HepG2 (cell line): Measurements from ENCODE around the gene ACOT8. TPM values are rescaled to one million over a fixed set of nuclear protein-coding genes. Genes with fewer than 3 reads are reported as not detected.
A peak's percentile ranks its signal among the peaks of the same experiment; 100 is the strongest.

Experiments used
- AGO2 ChIP-seq: fragments of 200-400 bp; formaldehyde crosslinking; optimal IDR thresholded peaks from 2 replicates; pipeline ENCODE3; 2017; ENCODE audit warnings: mild to moderate bottlenecking, low read depth, low read length, moderate library complexity
- JDP2 ChIP-seq: sonication (generic); formaldehyde crosslinking; IDR thresholded peaks from 2 replicates; pipeline ENCODE4 v1.8.1; 2022; ENCODE audit warnings: missing genetic modification reagents, borderline replicate concordance
- KAT7 ChIP-seq: IDR thresholded peaks from 2 replicates; pipeline ENCODE4 v1.6.1; 2018; ENCODE audit warnings: borderline replicate concordance, missing compliant biosample characterization
- KLF12 ChIP-seq: sonication (generic); formaldehyde crosslinking; IDR thresholded peaks from 2 replicates; pipeline ENCODE4 v1.4.0; 2020; ENCODE audit warnings: missing genetic modification reagents, borderline replicate concordance
- MAFK ChIP-seq, 2 experiments: IDR thresholded peaks in 1 of 2; conservative IDR thresholded peaks in 1 of 2; 2 replicates each; pipeline ENCODE4 v1.6.1; 2011; ENCODE audit warnings: improper control_type of control experiment in 2 of 2, low read length in 2 of 2
- SIX1 ChIP-seq: sonication (generic); formaldehyde crosslinking; IDR thresholded peaks from 2 replicates; pipeline ENCODE4 v1.4.0; 2020; ENCODE audit warnings: missing genetic modification reagents, borderline replicate concordance
- SMAD3 ChIP-seq: sonication (generic); formaldehyde crosslinking; IDR thresholded peaks from 2 replicates; pipeline ENCODE4 v1.4.0; 2020; ENCODE audit warnings: missing genetic modification reagents
- ZC3H13 ChIP-seq: sonication (generic); formaldehyde crosslinking; IDR thresholded peaks from 2 replicates; pipeline ENCODE4 v1.8.1; 2023; ENCODE audit warnings: mild to moderate bottlenecking, missing genetic modification reagents, moderate library complexity
- ZC3H4 ChIP-seq: sonication (generic); formaldehyde crosslinking; IDR thresholded peaks from 2 replicates; pipeline ENCODE4 v1.4.0; 2020; ENCODE audit warnings: missing genetic modification reagents, borderline replicate concordance
- ZFP36 ChIP-seq: fragments of 150-350 bp; IDR thresholded peaks from 2 replicates; pipeline ENCODE4 v1.6.1; 2018; ENCODE audit warnings: borderline replicate concordance, low read length, low read depth; ENCODE audit not compliant: partially characterized antibody
- ZNF20 ChIP-seq: sonication (generic); formaldehyde crosslinking; IDR thresholded peaks from 2 replicates; pipeline ENCODE4 v1.4.0; 2020; ENCODE audit warnings: mild to moderate bottlenecking, moderate library complexity, missing genetic modification reagents
- ZNF326 ChIP-seq: sonication (generic); formaldehyde crosslinking; IDR thresholded peaks from 2 replicates; pipeline ENCODE4 v1.4.0; 2020; ENCODE audit warnings: missing genetic modification reagents, borderline replicate concordance
- ZNF564 ChIP-seq: sonication (generic); formaldehyde crosslinking; IDR thresholded peaks from 2 replicates; pipeline ENCODE4 v1.8.1; 2023; ENCODE audit warnings: mild to moderate bottlenecking, missing genetic modification reagents
- ZSCAN21 ChIP-seq: sonication (generic); formaldehyde crosslinking; IDR thresholded peaks from 2 replicates; pipeline ENCODE4 v1.8.0; 2022; ENCODE audit warnings: mild to moderate bottlenecking, missing genetic modification reagents, moderate library complexity, borderline replicate concordance
- polyA plus RNA-seq, 8 experiments: library from polyadenylated mRNA; depleted of rRNA in 3 of 8; stranded (reverse) in 7 of 8; unstranded in 1 of 8; fragments of >200 nt; fragmentation: Illumina TruSeq in 4 of 8; extraction: Trizol in 4 of 8; gene quantifications; 2 replicates each; pipeline versions ENCODE4 v1.2.1 to v1.2.3, GENCODE V29; 2011 to 2016; ENCODE audit warnings: low read depth in 4 of 8, missing spikeins in 1 of 8, mixed read lengths in 1 of 8; ENCODE audit not compliant: insufficient read depth in 1 of 8
- total RNA-seq, 5 experiments: library from RNA; depleted of rRNA; stranded (reverse); fragments of >200 nt; fragmentation: Illumina TruSeq; extraction: Trizol; gene quantifications; 2 replicates each; pipeline ENCODE4 v1.2.3, GENCODE V29; 2016; ENCODE audit warnings: low read depth in 1 of 5
- TF ChIP-seq, protein P1 (sequence below), 2 experiments: IDR thresholded peaks; 2 replicates each; pipeline ENCODE4 v1.6.1; 2011 to 2012; ENCODE audit warnings: low read length in 2 of 2, borderline replicate concordance in 1 of 2, low read depth in 1 of 2, mild to moderate bottlenecking in 1 of 2, moderate library complexity in 1 of 2
- TF ChIP-seq, protein P2 (sequence below), 2 experiments: sonication (generic) in 1 of 2; formaldehyde crosslinking in 1 of 2; IDR thresholded peaks; 2 replicates each; pipeline versions ENCODE4 v1.5.1 to v1.6.1; 2011 to 2020; ENCODE audit warnings: borderline replicate concordance in 1 of 2, low read depth in 1 of 2, low read length in 1 of 2, mild to moderate bottlenecking in 1 of 2, missing genetic modification reagents in 1 of 2, moderate library complexity in 1 of 2
- TF ChIP-seq, protein P3 (sequence below): sonication (generic); formaldehyde crosslinking; IDR thresholded peaks from 2 replicates; pipeline ENCODE4 v1.4.0; 2020; ENCODE audit warnings: mild to moderate bottlenecking, low read depth, missing genetic modification reagents
- TF ChIP-seq, protein P4 (sequence below): sonication (generic); formaldehyde crosslinking; IDR thresholded peaks from 2 replicates; pipeline ENCODE4 v1.4.0; 2020; ENCODE audit warnings: missing genetic modification reagents
- TF ChIP-seq, protein P5 (sequence below): sonication (generic); formaldehyde crosslinking; IDR thresholded peaks from 2 replicates; pipeline ENCODE4 v1.4.0; 2020; ENCODE audit warnings: mild to moderate bottlenecking, missing genetic modification reagents, borderline replicate concordance

ACOT8 gene
- total and polyA plus RNA-seq, 2 of the 13 experiments (the other 11 are each of a cell fraction or from before 2014, with no cell fraction given), result 31.4 to 45.5 TPM

DNA sequence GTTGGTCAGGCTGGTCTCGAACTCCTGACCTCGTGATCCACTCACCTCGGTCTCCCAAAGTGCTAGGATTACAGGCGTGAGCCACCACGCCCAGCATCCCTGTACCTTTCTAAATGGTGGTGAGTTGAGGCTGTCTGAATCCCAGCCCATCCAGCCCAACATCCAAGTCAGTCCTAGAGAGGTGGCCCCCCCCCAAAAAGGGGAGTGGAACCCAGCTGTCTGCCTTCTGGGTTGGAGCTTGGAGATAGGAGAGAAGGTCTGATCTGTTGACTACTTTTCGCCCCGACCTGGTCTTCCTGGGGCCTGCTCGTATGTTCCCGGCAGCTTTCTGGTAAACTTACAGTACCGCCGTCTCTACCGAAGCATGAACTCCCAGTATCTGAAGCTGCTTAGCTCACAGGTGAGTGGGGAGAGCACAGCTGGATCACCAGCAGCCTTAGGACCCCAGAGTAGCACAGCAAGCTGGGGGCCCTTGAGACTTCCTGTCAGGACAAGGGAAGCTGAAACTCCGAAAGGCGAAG is 39.5 kb upstream of the ACOT8 start (continued):
- TF ChIP-seq, protein P1, sequence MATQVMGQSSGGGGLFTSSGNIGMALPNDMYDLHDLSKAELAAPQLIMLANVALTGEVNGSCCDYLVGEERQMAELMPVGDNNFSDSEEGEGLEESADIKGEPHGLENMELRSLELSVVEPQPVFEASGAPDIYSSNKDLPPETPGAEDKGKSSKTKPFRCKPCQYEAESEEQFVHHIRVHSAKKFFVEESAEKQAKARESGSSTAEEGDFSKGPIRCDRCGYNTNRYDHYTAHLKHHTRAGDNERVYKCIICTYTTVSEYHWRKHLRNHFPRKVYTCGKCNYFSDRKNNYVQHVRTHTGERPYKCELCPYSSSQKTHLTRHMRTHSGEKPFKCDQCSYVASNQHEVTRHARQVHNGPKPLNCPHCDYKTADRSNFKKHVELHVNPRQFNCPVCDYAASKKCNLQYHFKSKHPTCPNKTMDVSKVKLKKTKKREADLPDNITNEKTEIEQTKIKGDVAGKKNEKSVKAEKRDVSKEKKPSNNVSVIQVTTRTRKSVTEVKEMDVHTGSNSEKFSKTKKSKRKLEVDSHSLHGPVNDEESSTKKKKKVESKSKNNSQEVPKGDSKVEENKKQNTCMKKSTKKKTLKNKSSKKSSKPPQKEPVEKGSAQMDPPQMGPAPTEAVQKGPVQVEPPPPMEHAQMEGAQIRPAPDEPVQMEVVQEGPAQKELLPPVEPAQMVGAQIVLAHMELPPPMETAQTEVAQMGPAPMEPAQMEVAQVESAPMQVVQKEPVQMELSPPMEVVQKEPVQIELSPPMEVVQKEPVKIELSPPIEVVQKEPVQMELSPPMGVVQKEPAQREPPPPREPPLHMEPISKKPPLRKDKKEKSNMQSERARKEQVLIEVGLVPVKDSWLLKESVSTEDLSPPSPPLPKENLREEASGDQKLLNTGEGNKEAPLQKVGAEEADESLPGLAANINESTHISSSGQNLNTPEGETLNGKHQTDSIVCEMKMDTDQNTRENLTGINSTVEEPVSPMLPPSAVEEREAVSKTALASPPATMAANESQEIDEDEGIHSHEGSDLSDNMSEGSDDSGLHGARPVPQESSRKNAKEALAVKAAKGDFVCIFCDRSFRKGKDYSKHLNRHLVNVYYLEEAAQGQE (IDR thresholded peaks at IDR 0.05; ENCODE audit: borderline replicate concordance in 1 of 2, low read depth in 1 of 2, low read length in 2 of 2), result no peak
- TF ChIP-seq ZC3H4 (CRISPR knock-in tag), result 0 out of 2 replicates have a peak, but pooled peaks have one; percentile 46
- TF ChIP-seq ZNF326 (CRISPR knock-in tag), result no peak
- TF ChIP-seq, protein P2, sequence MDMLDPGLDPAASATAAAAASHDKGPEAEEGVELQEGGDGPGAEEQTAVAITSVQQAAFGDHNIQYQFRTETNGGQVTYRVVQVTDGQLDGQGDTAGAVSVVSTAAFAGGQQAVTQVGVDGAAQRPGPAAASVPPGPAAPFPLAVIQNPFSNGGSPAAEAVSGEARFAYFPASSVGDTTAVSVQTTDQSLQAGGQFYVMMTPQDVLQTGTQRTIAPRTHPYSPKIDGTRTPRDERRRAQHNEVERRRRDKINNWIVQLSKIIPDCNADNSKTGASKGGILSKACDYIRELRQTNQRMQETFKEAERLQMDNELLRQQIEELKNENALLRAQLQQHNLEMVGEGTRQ (IDR thresholded peaks at IDR 0.05; ENCODE audit: low read depth, low read length), result no peak
- TF ChIP-seq, protein P2 (CRISPR knock-in tag; IDR thresholded peaks at IDR 0.05; ENCODE audit: borderline replicate concordance), result peak; percentile 15; the same call in 1 of the 2 replicates
- no peak for TF ChIP-seq ZFP36
- TF ChIP-seq ZNF20 (CRISPR knock-in tag), result no peak
- TF ChIP-seq, protein P3, sequence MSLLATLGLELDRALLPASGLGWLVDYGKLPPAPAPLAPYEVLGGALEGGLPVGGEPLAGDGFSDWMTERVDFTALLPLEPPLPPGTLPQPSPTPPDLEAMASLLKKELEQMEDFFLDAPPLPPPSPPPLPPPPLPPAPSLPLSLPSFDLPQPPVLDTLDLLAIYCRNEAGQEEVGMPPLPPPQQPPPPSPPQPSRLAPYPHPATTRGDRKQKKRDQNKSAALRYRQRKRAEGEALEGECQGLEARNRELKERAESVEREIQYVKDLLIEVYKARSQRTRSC (CRISPR knock-in tag), result no peak
- no peak for TF ChIP-seq MAFK (conservative IDR thresholded peaks at IDR 0.05 in 1 of 2, IDR thresholded peaks at IDR 0.05 in 1 of 2; ENCODE audit: low read length in 2 of 2)
- no peak for TF ChIP-seq KLF12 (CRISPR knock-in tag)
- no peak for TF ChIP-seq ZC3H13 (CRISPR knock-in tag)
- TF ChIP-seq ZSCAN21 (CRISPR knock-in tag), result 0 out of 2 replicates have a peak, but pooled peaks have one; percentile 18
- TF ChIP-seq ZNF564, result no peak
- no peak for TF ChIP-seq SMAD3 (CRISPR knock-in tag)
- no peak for TF ChIP-seq KAT7
- TF ChIP-seq AGO2, result peak; percentile 41
- TF ChIP-seq, protein P4, sequence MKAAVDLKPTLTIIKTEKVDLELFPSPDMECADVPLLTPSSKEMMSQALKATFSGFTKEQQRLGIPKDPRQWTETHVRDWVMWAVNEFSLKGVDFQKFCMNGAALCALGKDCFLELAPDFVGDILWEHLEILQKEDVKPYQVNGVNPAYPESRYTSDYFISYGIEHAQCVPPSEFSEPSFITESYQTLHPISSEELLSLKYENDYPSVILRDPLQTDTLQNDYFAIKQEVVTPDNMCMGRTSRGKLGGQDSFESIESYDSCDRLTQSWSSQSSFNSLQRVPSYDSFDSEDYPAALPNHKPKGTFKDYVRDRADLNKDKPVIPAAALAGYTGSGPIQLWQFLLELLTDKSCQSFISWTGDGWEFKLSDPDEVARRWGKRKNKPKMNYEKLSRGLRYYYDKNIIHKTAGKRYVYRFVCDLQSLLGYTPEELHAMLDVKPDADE (CRISPR knock-in tag), result no peak
- TF ChIP-seq SIX1 (CRISPR knock-in tag), result no peak
- TF ChIP-seq JDP2 (CRISPR knock-in tag), result no peak
- TF ChIP-seq, protein P5, sequence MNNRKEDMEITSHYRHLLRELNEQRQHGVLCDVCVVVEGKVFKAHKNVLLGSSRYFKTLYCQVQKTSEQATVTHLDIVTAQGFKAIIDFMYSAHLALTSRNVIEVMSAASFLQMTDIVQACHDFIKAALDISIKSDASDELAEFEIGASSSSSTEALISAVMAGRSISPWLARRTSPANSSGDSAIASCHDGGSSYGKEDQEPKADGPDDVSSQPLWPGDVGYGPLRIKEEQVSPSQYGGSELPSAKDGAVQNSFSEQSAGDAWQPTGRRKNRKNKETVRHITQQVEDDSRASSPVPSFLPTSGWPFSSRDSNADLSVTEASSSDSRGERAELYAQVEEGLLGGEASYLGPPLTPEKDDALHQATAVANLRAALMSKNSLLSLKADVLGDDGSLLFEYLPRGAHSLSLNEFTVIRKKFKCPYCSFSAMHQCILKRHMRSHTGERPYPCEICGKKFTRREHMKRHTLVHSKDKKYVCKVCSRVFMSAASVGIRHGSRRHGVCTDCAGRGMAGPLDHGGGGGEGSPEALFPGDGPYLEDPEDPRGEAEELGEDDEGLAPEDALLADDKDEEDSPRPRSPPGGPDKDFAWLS (CRISPR knock-in tag), result no peak
